Inflammatory macrophage treated with lipopolysaccharide for 4 hours (primary cell): ENCODE data around the gene TMEM271.
"Not testable (repeated sequence)": the region's sequence is repeated elsewhere in the genome, so short reads cannot be mapped to it uniquely, and the experiment has no call there.

ENCODE experiments used
- DNase-seq: peaks from one replicate; pipeline ENCODE4 v3.0.0-alpha.2; 2020

Gene TMEM271

GRCh38 chr4:609400-610050 lies 33.4 kb upstream of the TMEM271 start:
- DNase-seq = no peak

GRCh38 chr4:608236-608635 lies 32.1 kb upstream of the TMEM271 start:
- DNase-seq = no peak

GRCh38 chr4:605702-606425 lies 29.8 kb upstream of the TMEM271 start:
- no peak for DNase-seq

GRCh38 chr4:604131-604530 lies 28.0 kb upstream of the TMEM271 start:
- DNase-seq = no peak

GRCh38 chr4:602559-602942 lies 26.5 kb upstream of the TMEM271 start:
- DNase-seq = peak; percentile 16

GRCh38 chr4:601612-602558 lies 25.8 kb upstream of the TMEM271 start:
- no peak for DNase-seq

- DNase-seq = no peak
Observed at GRCh38 chr4:600850-601515, 24.9 kb upstream of the TMEM271 start.

- no peak for DNase-seq
Observed at GRCh38 chr4:600166-600565, 24.1 kb upstream of the TMEM271 start.

- no peak for DNase-seq
Observed at GRCh38 chr4:598925-599324, 22.8 kb upstream of the TMEM271 start.

- DNase-seq = no peak
Observed at GRCh38 chr4:592825-593520, 16.9 kb upstream of the TMEM271 start.

GRCh38 chr4:592178-592577 lies 16.1 kb upstream of the TMEM271 start:
- DNase-seq = not testable (repeated sequence)

GRCh38 chr4:590313-590841 lies 14.3 kb upstream of the TMEM271 start:
- DNase-seq = no peak

- no peak for DNase-seq
Observed at GRCh38 chr4:589219-589963, 13.3 kb upstream of the TMEM271 start.

- no peak for DNase-seq
Observed at GRCh38 chr4:588351-588849, 12.3 kb upstream of the TMEM271 start.

- no peak for DNase-seq
Observed at GRCh38 chr4:587671-588350, 11.7 kb upstream of the TMEM271 start.

- no peak for DNase-seq
Observed at GRCh38 chr4:583820-584219, 7.7 kb upstream of the TMEM271 start.

- DNase-seq = no peak
Observed at GRCh38 chr4:581753-582361, 5.8 kb upstream of the TMEM271 start.

- DNase-seq = no peak
Observed at GRCh38 chr4:581181-581580, 5.1 kb upstream of the TMEM271 start.

- no peak for DNase-seq
Observed at GRCh38 chr4:579543-580175, 3.6 kb upstream of the TMEM271 start.
